H1 (cell line): ENCODE results near the gene CNOT1. TPM values are rescaled to one million over a fixed set of nuclear protein-coding genes. Genes with fewer than 3 reads are reported as not detected.

Experiments used
- CTCF ChIA-PET: fragments of 300-600 bp; sonication (Branson Sonifier 250); formaldehyde crosslinking; loops from one replicate; lab custom pipeline; 2021; ENCODE audit not compliant: partially characterized antibody; lab: Charles Lee
- POLR2A ChIA-PET: fragments of 300-600 bp; sonication (Branson Sonifier 250); formaldehyde crosslinking; loops from one replicate; lab custom pipeline; 2021; ENCODE audit warnings: inconsistent platforms; ENCODE audit not compliant: partially characterized antibody; lab: Charles Lee
- DNase-seq, 2 experiments: peaks; one replicate each; pipeline versions ENCODE4 v3.0.0 to v3.0.0-alpha.2; 2010 to 2022; ENCODE audit warnings: low spot score in 2 of 2, low read depth in 1 of 2, mixed read lengths in 1 of 2
- FAIRE-seq: peaks from 2 replicates; lab custom pipeline; 2011; peaks lifted over from hg19 to GRCh38; lab: Jason Lieb, UNC
- H2AFZ ChIP-seq: 2 replicates; pipeline ENCODE4 v1.8.1; 2012; ENCODE audit warnings: low read length, inconsistent platforms
- H2AK5ac ChIP-seq: 2 replicates; pipeline ENCODE4 v1.6.1; 2013; ENCODE audit warnings: low read depth, low read length
- H2BK120ac ChIP-seq: replicated peaks from 2 replicates; pipeline ENCODE3; 2013; ENCODE audit warnings: low read depth, low read length, inconsistent platforms
- H2BK12ac ChIP-seq: 2 replicates; pipeline ENCODE4 v1.6.1; 2013; ENCODE audit warnings: low read depth, low read length
- H2BK15ac ChIP-seq: 2 replicates; pipeline ENCODE4 v1.6.1; 2013; ENCODE audit warnings: low read length
- H2BK20ac ChIP-seq: 2 replicates; pipeline ENCODE4 v1.6.1; 2013; ENCODE audit warnings: low read length
- H2BK5ac ChIP-seq: 2 replicates; pipeline ENCODE4 v1.6.1; 2013; ENCODE audit warnings: low read depth, low read length
- H3K14ac ChIP-seq: 2 replicates; pipeline ENCODE4 v1.6.1; 2013; ENCODE audit warnings: inconsistent platforms; ENCODE audit not compliant: insufficient read length
- H3K18ac ChIP-seq: 2 replicates; pipeline ENCODE4 v1.6.1; 2013; ENCODE audit warnings: low read length; ENCODE audit errors: extremely low read depth
- H3K23ac ChIP-seq: 2 replicates; pipeline ENCODE4 v1.6.1; 2013; ENCODE audit warnings: inconsistent platforms; ENCODE audit not compliant: insufficient read length
- H3K23me2 ChIP-seq: 2 replicates; pipeline ENCODE4 v1.6.1; 2013; ENCODE audit warnings: low read depth, low read length
- H3K27ac ChIP-seq: 2 replicates; pipeline ENCODE4 v1.6.1; 2011; ENCODE audit warnings: low read depth, low read length, inconsistent platforms
- H3K27me3 ChIP-seq, 4 experiments: replicated peaks in 1 of 4; 1 replicate in 1 of 4; 2 replicates in 3 of 4; pipeline versions ENCODE4 v1.6.1 to v1.8.1; 2011 to 2013; ENCODE audit warnings: low read length in 3 of 4, mild to moderate bottlenecking in 3 of 4, inconsistent platforms in 2 of 4, mixed read lengths in 2 of 4, moderate library complexity in 1 of 4; ENCODE audit not compliant: control insufficient read depth in 3 of 4, insufficient read depth in 3 of 4; ENCODE audit errors: extremely low read depth in 1 of 4
- H3K36me3 ChIP-seq, 4 experiments: 2 replicates each; pipeline versions ENCODE4 v1.6.1 to v1.8.1; 2011 to 2013; ENCODE audit warnings: mild to moderate bottlenecking in 4 of 4, low read length in 3 of 4, moderate library complexity in 2 of 4, control low read depth in 1 of 4, inconsistent platforms in 1 of 4; ENCODE audit not compliant: insufficient read depth in 4 of 4, control insufficient read depth in 2 of 4
- H3K4ac ChIP-seq: replicated peaks from 2 replicates; pipeline ENCODE3; 2013; ENCODE audit warnings: low read length, low read depth, mixed read lengths, inconsistent platforms; ENCODE audit not compliant: insufficient read length
- H3K4me1 ChIP-seq, 4 experiments: replicated peaks in 1 of 4; 1 replicate in 1 of 4; 2 replicates in 3 of 4; pipeline versions ENCODE4 v1.6.1 to v1.8.1; 2011 to 2013; ENCODE audit warnings: low read length in 3 of 4, inconsistent platforms in 2 of 4, mixed read lengths in 1 of 4; ENCODE audit not compliant: insufficient read depth in 4 of 4, control insufficient read depth in 3 of 4
- H3K4me2 ChIP-seq, 2 experiments: 2 replicates each; pipeline versions ENCODE4 v1.6.1 to v1.8.1; 2011 to 2013; ENCODE audit warnings: low read depth in 2 of 2, low read length in 2 of 2, control low read depth in 1 of 2, inconsistent platforms in 1 of 2, mild to moderate bottlenecking in 1 of 2; ENCODE audit not compliant: insufficient read depth in 1 of 2
- H3K4me3 ChIP-seq, 4 experiments: fragments of 200-600, 300-600 bp in 1 of 4; sonication (generic), shearing (Covaris generic), sonication (Bioruptor Twin) in 1 of 4; 2 replicates each; pipeline versions ENCODE4 v1.5.1 to v1.8.1; 2011 to 2016; ENCODE audit warnings: low read length in 4 of 4, low read depth in 3 of 4, control low read depth in 2 of 4, inconsistent platforms in 2 of 4, mild to moderate bottlenecking in 2 of 4, mixed read lengths in 1 of 4, moderate library complexity in 1 of 4; ENCODE audit not compliant: insufficient read depth in 2 of 4; ENCODE audit errors: extremely low read depth in 1 of 4
- H3K56ac ChIP-seq: replicated peaks from 2 replicates; pipeline ENCODE3; 2013; ENCODE audit warnings: low read depth, mild to moderate bottlenecking, mixed read lengths, low read length, inconsistent platforms; ENCODE audit not compliant: insufficient read length
- H3K79me1 ChIP-seq: 2 replicates; pipeline ENCODE4 v1.6.1; 2013; ENCODE audit warnings: low read depth, low read length, control low read depth
- H3K79me2 ChIP-seq, 2 experiments: 2 replicates each; pipeline versions ENCODE4 v1.6.1 to v1.8.1; 2012 to 2013; ENCODE audit warnings: low read length in 2 of 2, mild to moderate bottlenecking in 2 of 2, inconsistent platforms in 1 of 2; ENCODE audit not compliant: insufficient read depth in 2 of 2, control insufficient read depth in 1 of 2
- H3K9ac ChIP-seq, 4 experiments: replicated peaks in 1 of 4; 1 replicate in 1 of 4; 2 replicates in 3 of 4; pipeline versions ENCODE4 v1.6.1 to v1.8.1; 2011 to 2013; ENCODE audit warnings: low read depth in 3 of 4, low read length in 3 of 4, control low read depth in 2 of 4, mild to moderate bottlenecking in 2 of 4, moderate library complexity in 2 of 4, inconsistent platforms in 1 of 4; ENCODE audit errors: extremely low read depth in 1 of 4
- H3K9me3 ChIP-seq, 2 experiments: 2 replicates each; pipeline versions ENCODE4 v1.6.1 to v1.8.1; 2012 to 2013; ENCODE audit warnings: mild to moderate bottlenecking in 2 of 2, moderate library complexity in 2 of 2, control low read depth in 1 of 2, inconsistent platforms in 1 of 2, low read depth in 1 of 2, low read length in 1 of 2, mixed read lengths in 1 of 2; ENCODE audit not compliant: insufficient read depth in 2 of 2
- H4K20me1 ChIP-seq, 2 experiments: replicated peaks in 1 of 2; 2 replicates each; pipeline versions ENCODE3 to v1.8.1; 2011 to 2013; ENCODE audit warnings: inconsistent platforms in 2 of 2, low read length in 2 of 2, mild to moderate bottlenecking in 1 of 2; ENCODE audit not compliant: insufficient read depth in 2 of 2, control insufficient read depth in 1 of 2
- H4K5ac ChIP-seq: 2 replicates; pipeline ENCODE4 v1.6.1; 2013; ENCODE audit warnings: low read length, low read depth, mixed read lengths, inconsistent platforms; ENCODE audit not compliant: insufficient read length
- H4K8ac ChIP-seq: 2 replicates; pipeline ENCODE4 v1.8.0; 2013; ENCODE audit warnings: mild to moderate bottlenecking, moderate library complexity, low read length, inconsistent platforms; ENCODE audit not compliant: insufficient read depth; ENCODE audit errors: extremely low read depth
- H4K91ac ChIP-seq: replicated peaks from 2 replicates; pipeline ENCODE3; 2013; ENCODE audit warnings: low read length, mixed read lengths, inconsistent platforms; ENCODE audit not compliant: insufficient read length
- PHF8 ChIP-seq: fragments of 200-600 bp; sonication (generic); conservative IDR thresholded peaks from 2 replicates; pipeline ENCODE4 v1.7.1; 2012; ENCODE audit warnings: low read depth, mild to moderate bottlenecking, inconsistent platforms, low read length, moderate library complexity
- SAP30 ChIP-seq: fragments of 300-600 bp; sonication (generic); IDR thresholded peaks from 2 replicates; pipeline ENCODE4 v1.7.1; 2012; ENCODE audit warnings: low read length, moderate library complexity, mild to moderate bottlenecking, inconsistent platforms; ENCODE audit not compliant: insufficient read depth, insufficient replicate concordance
- TBP ChIP-seq: IDR thresholded peaks from 2 replicates; pipeline ENCODE4 v1.6.1; 2011; ENCODE audit warnings: low read depth, low read length, improper control_type of control experiment
- USF2 ChIP-seq: IDR thresholded peaks from 2 replicates; pipeline ENCODE4 v1.6.1; 2011; ENCODE audit warnings: low read length, improper control_type of control experiment
- WGBS, 2 experiments: shearing (Covaris generic) in 1 of 2; methylation state at CpG; one replicate each; pipeline versions ENCODE4 v1.1.6 to v1.1.7; 2013 to 2015; ENCODE audit warnings: low lambda C conversion rate in 2 of 2, mixed read lengths in 2 of 2, inconsistent platforms in 1 of 2, low coverage in 1 of 2, missing lambda C conversion rate in 1 of 2; ENCODE audit not compliant: insufficient replicate concordance in 2 of 2, insufficient coverage in 1 of 2, insufficient read length in 1 of 2; ENCODE audit errors: extremely low coverage in 1 of 2, missing lambda C conversion rate in 1 of 2; 5-methylcytosine and 5-hydroxymethylcytosine counted together
- polyA plus RNA-seq, 7 experiments: library from polyadenylated mRNA; depleted of rRNA in 3 of 7; stranded (reverse) in 5 of 7; unstranded in 2 of 7; fragments of >200 nt in 5 of 7; fragments of 200-250 nt in 2 of 7; gene quantifications; 1 replicate in 5 of 7; 2 replicates in 1 of 7; 4 replicates in 1 of 7; pipeline versions ENCODE4 v1.2.1 to v1.2.3, GENCODE V29; 2011 to 2013; ENCODE audit warnings: missing spikeins in 2 of 7, mixed read lengths in 2 of 7
- total RNA-seq: library from RNA; stranded (reverse); fragmentation: NEBNext Ultra II Directional; extraction: Animal tissue kit (Norgen Biotek cat#: 25700); gene quantifications from 2 replicates; pipeline ENCODE4 v1.2.1, GENCODE V29; 2021

Gene CNOT1
- total and polyA plus RNA-seq, 2 of the 8 experiments (the other 6 are each of a cell fraction or from before 2014, with no cell fraction given), result 306 to 319 TPM

GRCh38 chr16:58532414-58532813 is 97.2 kb downstream of the CNOT1 start:
- Histone ChIP-seq H4K20me1 (peaks cover 4 to 5% of the 10 kb centered on the region in 2 experiments), H3K27me3 (no peaks in the 10 kb centered on the region), H2BK5ac (no peak overlapping the region), H2BK12ac (no peak overlapping the region), H4K8ac (no peak overlapping the region), H3K4me3 (no peak overlapping the region), H3K9me3 (no peaks in the 10 kb centered on the region), H3K56ac (no peak overlapping the region), H2AK5ac (no peak overlapping the region), H2BK120ac (no peak overlapping the region), H3K4me2 (no peak overlapping the region), H3K4me1 (no peaks in the 10 kb centered on the region), H3K27ac (no peak overlapping the region), H3K14ac (no peak overlapping the region), H2BK15ac (no peak overlapping the region), H2BK20ac (no peak overlapping the region), H2AFZ (no peak overlapping the region), H3K79me2 (no peaks in the 10 kb centered on the region), H3K79me1 (no peaks in the 10 kb centered on the region), H3K18ac (no peak overlapping the region), H3K23ac (no peak overlapping the region), H3K9ac (no peak overlapping the region), H4K5ac (no peak overlapping the region), H3K36me3 (peaks cover 40 to 95% (median 75%) of the 10 kb centered on the region in 4 experiments), H3K23me2 (no peaks in the 10 kb centered on the region), H3K4ac (no peak overlapping the region), H4K91ac (no peak overlapping the region)
- FAIRE-seq (no peak), DNase-seq (no peak)
- 96% methylated on average over 3 of the region's 3 CpGs; no CpG with 5 or more reads in 1 of the 2 experiments for WGBS, 2 experiments
- no peak for TF ChIP-seq PHF8
- no peak for TF ChIP-seq USF2
- no peak for TF ChIP-seq TBP
- no peak for TF ChIP-seq SAP30
- CTCF ChIA-PET, result interaction anchor here (0.6 to 0.8 kb wide), 2 partner anchors 14 to 40 kb away, joined by 3 read pairs; no protein-coding TSS in a partner anchor
- POLR2A ChIA-PET, result interaction anchor here (0.5 kb wide), 1 partner anchor 142 kb away, joined by 3 read pairs; no protein-coding TSS in a partner anchor
